NCI-H69 (cell line): ENCODE measurements around the gene ISCA1.

Experiments
- DNase-seq: peaks from one replicate; lab custom pipeline; 2025; lab: John Stamatoyannopoulos, UW

The ISCA1 gene

GRCh38 chr9:86285261-86285660, 2.9 kb upstream of the ISCA1 start:
- DNase-seq, result no peak

DNA sequence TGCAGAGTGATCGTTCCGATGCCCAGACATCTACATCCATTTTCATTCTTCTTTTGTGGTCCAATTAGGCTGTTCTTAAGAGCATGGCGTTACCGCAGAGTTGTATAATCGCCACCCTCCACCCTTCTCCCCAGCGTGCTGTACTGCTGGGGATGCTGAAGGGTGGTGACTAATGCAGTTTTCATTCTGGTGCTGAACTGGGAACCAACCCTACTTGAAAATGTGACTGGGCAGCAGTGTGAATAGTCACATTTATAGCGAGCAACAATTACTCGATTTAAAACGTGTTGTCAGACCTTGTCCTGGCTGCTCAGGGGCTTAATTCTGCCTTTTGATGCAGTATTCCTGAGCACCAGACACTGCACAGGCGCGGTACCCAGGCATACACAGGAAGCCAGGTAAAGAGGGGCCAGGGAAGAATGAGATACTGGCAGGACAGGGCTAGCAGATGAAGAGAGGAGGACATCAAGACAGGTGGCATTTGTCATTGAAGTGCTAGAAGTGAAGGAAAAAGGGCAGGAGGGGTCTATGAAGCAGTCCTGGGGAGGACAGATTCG, 719 bp upstream of the ISCA1 start:
- DNase-seq, result no peak

- DNase-seq, result no peak
These were observed 703 bp downstream of the ISCA1 start for GRCh38 chr9:86281593-86282076.

DNA sequence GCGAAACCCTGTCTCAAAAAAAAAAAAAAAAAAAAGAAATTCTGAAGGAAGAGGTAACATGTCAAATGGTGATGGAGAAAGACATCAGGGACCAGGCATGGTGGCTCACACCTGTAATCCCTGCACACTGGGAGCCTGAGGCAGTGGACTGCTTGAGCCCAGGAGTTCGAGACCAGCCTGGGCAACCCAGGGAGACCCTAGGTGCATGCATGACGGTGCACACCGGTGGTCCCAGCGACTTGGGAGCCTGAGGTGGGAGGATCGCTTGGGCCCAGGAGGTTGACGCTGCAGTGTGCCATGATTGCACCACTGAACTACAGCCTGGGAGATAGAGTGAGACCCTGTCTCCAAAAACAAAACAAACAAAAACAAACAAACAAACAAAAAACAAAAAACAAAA, 1.8 kb downstream of the ISCA1 start:
- DNase-seq, result no peak

DNA sequence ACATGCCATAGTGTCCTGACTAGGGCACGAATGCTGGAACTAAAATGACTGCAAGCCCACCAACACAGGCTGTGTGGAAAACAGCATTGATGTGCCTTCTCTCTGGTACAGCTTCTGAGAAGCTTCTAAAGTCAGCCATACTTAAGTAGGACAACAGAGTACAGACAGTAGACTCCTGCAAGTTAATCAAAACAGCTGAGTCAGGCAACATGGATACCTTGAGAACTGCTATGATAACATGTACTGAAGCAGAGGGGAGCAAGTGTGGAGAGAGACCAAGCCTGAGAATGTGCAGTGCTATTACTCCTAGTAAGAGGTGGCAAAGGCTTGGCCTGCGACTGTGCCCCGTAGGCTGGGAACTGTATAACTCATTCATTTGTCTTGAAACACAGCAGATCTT, 2.5 kb downstream of the ISCA1 start:
- no peak for DNase-seq

- DNase-seq, result no peak
These were observed 5.3 kb downstream of the ISCA1 start for GRCh38 chr9:86277072-86277471.

DNA sequence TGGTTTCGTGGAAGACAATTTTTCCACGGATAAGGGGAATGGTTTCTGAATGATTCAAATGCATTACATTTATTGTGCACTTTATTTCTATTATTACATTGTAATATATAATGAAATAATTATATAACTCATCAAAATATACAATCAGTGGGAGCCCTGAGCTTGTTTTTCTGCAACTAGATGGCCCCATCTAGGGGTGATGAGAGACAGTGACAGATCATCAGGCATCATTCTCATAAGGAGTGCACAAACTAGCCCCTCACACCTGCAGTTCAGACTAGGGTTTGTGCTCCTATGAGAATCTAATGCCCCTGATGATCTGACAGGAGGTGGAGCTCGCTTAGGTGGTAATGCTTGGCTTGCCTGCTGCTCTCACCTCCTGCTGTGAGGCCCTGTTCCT, 6.4 kb downstream of the ISCA1 start:
- peak; percentile 27 for DNase-seq

GRCh38 chr9:86274821-86275643, 7.3 kb downstream of the ISCA1 start:
- no peak for DNase-seq

DNA sequence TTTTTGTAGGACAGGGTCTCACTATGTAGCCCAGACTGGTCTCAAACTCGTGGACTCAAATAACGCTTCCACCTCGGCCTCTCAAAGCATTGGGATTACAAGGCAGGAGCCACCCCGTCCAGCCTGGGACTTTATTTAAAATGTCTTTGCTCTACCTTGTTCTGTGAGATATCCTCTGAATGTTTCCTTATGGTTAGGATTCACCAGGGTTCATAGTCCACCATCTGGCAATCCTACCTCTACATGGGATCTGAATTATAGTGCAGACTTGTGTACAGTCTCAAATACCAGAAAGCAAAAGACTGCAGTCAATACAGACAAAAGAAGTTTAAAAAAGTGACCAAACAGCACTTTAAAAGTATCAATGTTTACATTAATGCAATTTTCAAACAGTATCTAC, 10.1 kb downstream of the ISCA1 start:
- DNase-seq, result no peak

- no peak for DNase-seq
These were observed 18.5 kb downstream of the ISCA1 start for GRCh38 chr9:86263876-86264275.

- DNase-seq, result no peak
These were observed 19.8 kb downstream of the ISCA1 start for GRCh38 chr9:86262492-86262891.

GRCh38 chr9:86259557-86259956, 22.8 kb downstream of the ISCA1 start, which contains the start of gene C9orf153:
C9orf153 (minus strand) TSS chr9:86259657; CDS start chr9:86229603, 30,054 bp downstream.
- DNase-seq, result no peak

GRCh38 chr9:86257391-86257790, 24.9 kb downstream of the ISCA1 start:
- DNase-seq, result peak; percentile 61

- no peak for DNase-seq
These were observed 25.7 kb downstream of the ISCA1 start for GRCh38 chr9:86256653-86257052.

GRCh38 chr9:86253577-86253976, 28.8 kb downstream of the ISCA1 start:
- DNase-seq, result no peak

- no peak for DNase-seq
These were observed 29.5 kb downstream of the ISCA1 start for GRCh38 chr9:86252870-86253269.

DNA sequence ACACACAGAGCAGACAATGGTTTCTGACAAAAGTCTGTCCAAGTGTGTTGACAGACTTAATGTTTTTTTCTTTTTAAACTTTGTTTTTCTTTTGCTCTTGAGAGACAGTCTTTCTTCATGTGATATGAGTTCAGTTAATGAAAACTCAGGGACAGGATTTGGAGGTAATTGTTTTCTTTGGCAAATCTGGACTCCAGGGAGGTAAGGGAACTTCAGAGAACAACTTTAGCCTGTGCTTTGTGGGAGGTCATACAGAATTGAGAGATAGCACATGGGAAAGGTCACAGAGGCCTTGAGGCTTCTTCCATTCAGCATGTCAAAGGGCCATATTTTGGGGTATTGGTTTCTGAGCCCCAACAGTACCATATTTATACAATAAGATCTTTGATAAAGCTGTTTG, 32.2 kb downstream of the ISCA1 start:
- DNase-seq, result no peak

DNA sequence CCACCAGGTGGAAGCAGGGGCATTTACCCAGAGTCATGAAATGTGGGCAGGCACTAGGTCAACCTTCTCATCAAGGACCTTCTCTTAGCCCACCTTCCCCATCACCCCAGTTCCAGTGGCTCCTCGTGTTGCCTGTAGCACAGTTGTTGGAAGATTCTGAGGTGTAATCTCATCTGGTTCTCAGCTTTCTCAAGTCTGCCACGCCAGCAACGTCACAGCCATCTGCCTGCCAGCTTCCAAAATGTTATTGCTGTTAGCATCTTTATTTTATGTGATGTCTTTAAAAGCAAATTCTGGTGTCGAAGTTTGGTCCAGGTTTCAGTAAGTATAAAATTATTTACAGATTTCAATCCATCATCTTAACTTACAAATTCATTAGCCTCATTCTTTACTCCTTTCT, 33.6 kb downstream of the ISCA1 start:
- DNase-seq, result no peak

DNA sequence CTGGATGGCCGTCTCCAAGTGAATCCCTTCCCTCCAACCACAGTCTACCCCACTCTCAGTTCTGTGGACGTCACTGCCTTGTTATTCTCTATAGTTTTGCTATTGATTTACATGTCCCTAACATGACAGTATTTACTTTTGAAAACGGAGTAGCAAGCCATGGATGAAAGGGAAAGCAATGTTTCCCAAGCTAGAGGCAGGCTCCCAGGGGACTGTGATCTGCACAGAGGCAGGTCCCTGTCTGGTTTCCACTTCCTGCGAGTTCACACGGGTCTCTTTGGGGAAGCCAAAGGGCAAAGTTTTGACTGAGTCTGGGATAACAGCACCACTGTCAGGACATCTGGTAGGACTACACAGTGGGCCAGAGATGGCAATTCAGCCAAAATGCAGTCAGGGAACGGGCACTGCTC, 35.6 kb downstream of the ISCA1 start:
- peak; percentile 75 for DNase-seq

GRCh38 chr9:86242071-86242470, 40.3 kb downstream of the ISCA1 start:
- DNase-seq, result no peak

- DNase-seq, result no peak
These were observed 41.1 kb downstream of the ISCA1 start for GRCh38 chr9:86241216-86241615.

- no peak for DNase-seq
These were observed 43.2 kb downstream of the ISCA1 start for GRCh38 chr9:86238861-86239770.

DNA sequence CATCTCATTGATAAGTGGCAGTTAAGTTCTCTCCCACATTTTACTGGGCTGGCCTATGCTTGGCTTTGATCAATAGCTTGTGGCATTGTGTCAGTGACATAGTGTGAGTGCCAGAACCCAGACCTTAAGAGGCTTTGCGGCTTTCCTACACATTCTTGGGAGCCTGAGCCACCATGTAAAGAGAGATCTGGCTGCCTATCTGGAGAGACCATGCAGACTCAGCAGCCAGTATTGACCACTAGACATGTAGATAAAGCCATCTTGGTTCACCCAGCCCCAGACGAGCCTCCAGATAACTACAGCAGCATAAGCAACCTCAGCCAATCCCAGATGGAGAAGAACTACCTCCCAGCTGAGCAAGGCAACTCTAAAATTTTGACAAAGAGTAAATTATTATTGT, 51.5 kb downstream of the ISCA1 start:
- DNase-seq, result no peak
